ENCODE results near the gene FUT7. TPM values are rescaled to one million over a fixed set of nuclear protein-coding genes. Genes with fewer than 3 reads are reported as not detected.

The FUT7 gene
- total and polyA plus RNA-seq, 2 of the 8 experiments (the other 6 are each of a cell fraction or from before 2014, with no cell fraction given), result not detected

- TF ChIP-seq CTCF (IDR thresholded peaks at IDR 0.05; ENCODE audit: control extremely low read depth in 1 of 3, insufficient read depth in 1 of 3, low read depth in 1 of 3, low read length in 3 of 3), result peak in 2 of 3 experiments; percentile 85 to 94; a peak in 3 of 4 replicates
Measured at GRCh38 chr9:137046088-137046787, 14.3 kb upstream of the FUT7 start, which contains the start of gene NPDC1 (continued).
